ENCODE results near the gene POLR1F.

POLR1F gene

GRCh38 chr7:19674266-19674960, 34.4 kb downstream of the POLR1F start:
- H3K4me3 ChIP-seq (ENCODE audit: low read depth, low read length) = no peak overlapping the region
- DNase-seq (ENCODE audit: low read depth, low spot score) = no peak
- POLR2A ChIA-PET = no interaction called here
- CTCF ChIA-PET = interaction anchor here (1.1 to 1.6 kb wide), 3 partner anchors 39 to 552 kb away, joined by 3 to 4 read pairs (median 4); no protein-coding TSS in a partner anchor
- TF ChIP-seq CTCF (IDR thresholded peaks at IDR 0.05; ENCODE audit: insufficient read depth, low read length, missing control alignments) = no peak

GRCh38 chr7:19670806-19671205, 38.0 kb downstream of the POLR1F start:
- TF ChIP-seq CTCF (IDR thresholded peaks at IDR 0.05; ENCODE audit: insufficient read depth, low read length, missing control alignments) = no peak
- ChIA-PET POLR2A (no interaction called here), CTCF (interaction anchor here (0.6 to 1.1 kb wide), 3 partner anchors 43 to 1081 kb away, joined by 3 read pairs; no protein-coding TSS in a partner anchor)
- no peak for DNase-seq (ENCODE audit: low read depth, low spot score)
- no peak overlapping the region for H3K4me3 ChIP-seq (ENCODE audit: low read depth, low read length)

GRCh38 chr7:19665399-19666008, 43.3 kb downstream of the POLR1F start:
- ChIA-PET POLR2A (no interaction called here), CTCF (interaction anchor here (0.6 to 3.6 kb wide), 7 partner anchors 9 to 1313 kb away, joined by 3 to 19 read pairs (median 4); no protein-coding TSS in a partner anchor)
- H3K4me3 ChIP-seq (ENCODE audit: low read depth, low read length) = no peak overlapping the region
- peak; percentile 3 for TF ChIP-seq CTCF (IDR thresholded peaks at IDR 0.05; ENCODE audit: insufficient read depth, low read length, missing control alignments)
- DNase-seq (ENCODE audit: low read depth, low spot score) = no peak

- TF ChIP-seq CTCF (IDR thresholded peaks at IDR 0.05; ENCODE audit: insufficient read depth, low read length, missing control alignments) = no peak
- no peak overlapping the region for H3K4me3 ChIP-seq (ENCODE audit: low read depth, low read length)
- ChIA-PET POLR2A (no interaction called here), CTCF (interaction anchor here (1.0 to 3.6 kb wide), 6 partner anchors 13 to 1984 kb away, joined by 3 to 19 read pairs (median 4); no protein-coding TSS in a partner anchor)
- DNase-seq (ENCODE audit: low read depth, low spot score) = no peak
Observed at GRCh38 chr7:19663816-19664462, 44.9 kb downstream of the POLR1F start.

- POLR2A ChIA-PET = no interaction called here
- no peak for TF ChIP-seq CTCF (IDR thresholded peaks at IDR 0.05; ENCODE audit: insufficient read depth, low read length, missing control alignments)
- H3K4me3 ChIP-seq (ENCODE audit: low read depth, low read length) = no peak overlapping the region
- no peak for DNase-seq (ENCODE audit: low read depth, low spot score)
- CTCF ChIA-PET = no interaction called here
Observed at GRCh38 chr7:19648791-19649190, 60.0 kb downstream of the POLR1F start.
